Tongue (tissue), 2 donors: Measurements from ENCODE around the gene TRIM17. TPM values are rescaled to one million over a fixed set of nuclear protein-coding genes. Genes with fewer than 3 reads are reported as not detected.

ENCODE experiments used
- DNase-seq: peaks from one replicate; pipeline ENCODE4 v3.0.0-alpha.2; 2015
- total RNA-seq: library from RNA; depleted of rRNA; stranded (reverse); fragments of >200 nt; gene quantifications from one replicate; pipeline ENCODE4 v1.2.3, GENCODE V29; 2014

TRIM17 gene
- total RNA-seq, 1 donor from 2014 or later = not detected

DNA sequence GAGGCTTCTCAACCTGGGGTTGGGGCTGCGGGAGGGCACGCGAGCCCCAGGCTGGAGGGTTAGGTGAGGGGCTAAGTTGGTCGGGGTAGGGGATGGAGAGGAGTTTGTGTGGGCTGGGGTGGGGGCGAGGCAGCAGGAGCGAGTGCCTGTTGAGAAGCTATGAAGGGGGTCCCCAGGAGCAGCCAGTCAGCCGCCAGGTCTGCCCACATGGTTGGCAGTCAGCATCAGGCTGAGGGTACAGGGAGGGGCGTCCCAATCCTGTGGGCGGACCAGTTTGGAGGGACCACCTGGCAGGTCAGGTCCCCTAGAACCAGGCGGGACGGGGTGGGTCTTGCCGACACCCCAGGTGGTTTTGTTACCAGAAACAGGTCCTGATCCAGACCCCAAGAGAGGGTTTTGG is 400 bp upstream of the TRIM17 start:
- no peak for DNase-seq

DNA sequence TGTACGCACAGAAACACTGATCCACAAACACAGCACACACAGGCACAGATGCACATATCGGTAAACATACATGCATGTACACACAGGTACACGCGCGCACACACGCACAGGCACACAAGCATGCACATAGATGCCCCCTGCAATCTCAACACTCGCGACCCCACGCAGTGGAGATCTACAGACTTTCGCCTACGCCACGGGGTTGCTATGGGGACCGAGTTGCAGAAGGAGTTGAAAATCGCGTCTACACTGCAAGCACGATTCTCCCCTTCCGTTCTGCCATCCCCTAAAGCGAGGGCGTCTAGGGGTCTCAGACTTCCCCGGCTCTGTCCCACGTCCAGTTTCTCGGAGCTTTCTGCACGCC is 826 bp downstream of the TRIM17 start:
- no peak for DNase-seq

DNA sequence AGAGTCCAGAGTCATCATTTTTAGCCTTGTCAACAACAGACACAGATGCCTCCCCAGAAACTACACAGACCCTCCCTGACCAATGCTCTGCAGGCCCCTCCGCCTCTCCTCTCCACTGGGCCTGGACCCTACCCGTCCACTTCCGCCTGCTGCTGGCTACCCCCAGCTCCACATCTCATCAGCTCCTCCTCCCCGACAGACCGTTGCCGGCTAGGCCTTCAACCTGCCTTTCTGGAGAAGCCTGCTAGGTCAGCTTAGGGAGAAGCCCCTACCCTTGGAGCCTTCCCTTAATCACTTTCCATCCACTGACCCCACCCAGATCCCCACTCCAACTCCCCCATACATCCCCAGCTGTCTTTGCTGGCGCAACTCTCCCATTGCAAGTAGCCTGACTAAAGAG is 1.4 kb downstream of the TRIM17 start:
- DNase-seq = peak; percentile 13

DNA sequence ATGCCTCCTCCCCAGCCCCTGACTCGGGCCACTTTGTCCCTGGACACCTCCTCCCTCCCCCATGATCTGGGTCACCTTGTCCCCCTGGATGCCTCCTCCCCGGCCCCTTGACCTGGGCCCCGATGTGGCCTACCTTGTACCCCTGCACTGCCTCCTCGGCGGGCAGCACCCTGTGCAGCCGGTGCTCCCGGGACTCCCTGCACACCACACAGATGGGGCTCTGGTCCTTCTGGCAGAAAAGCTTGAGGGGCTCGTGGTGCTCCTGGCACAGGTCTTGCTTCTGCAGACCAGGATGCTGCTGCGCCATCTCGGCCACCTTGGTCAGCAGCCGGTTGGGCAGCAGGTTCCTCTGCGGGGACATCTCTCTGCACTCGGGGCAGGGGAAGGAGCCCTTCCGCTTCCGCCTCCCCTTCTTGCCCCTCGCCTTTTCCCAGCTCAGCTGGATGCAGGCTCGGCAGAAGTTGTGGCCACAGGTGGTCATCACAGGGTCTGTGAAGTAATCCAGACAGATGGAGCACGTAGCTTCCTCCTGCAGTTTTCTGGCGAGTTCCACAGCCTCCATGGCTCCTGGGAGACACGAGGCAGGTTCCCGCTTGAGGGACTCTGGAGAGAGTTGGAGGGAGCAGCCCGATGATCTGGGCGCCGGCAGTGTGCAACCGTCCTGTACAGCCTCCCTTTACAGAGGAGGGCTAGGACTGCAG is 2.0 kb downstream of the TRIM17 start:
- DNase-seq = no peak

DNA sequence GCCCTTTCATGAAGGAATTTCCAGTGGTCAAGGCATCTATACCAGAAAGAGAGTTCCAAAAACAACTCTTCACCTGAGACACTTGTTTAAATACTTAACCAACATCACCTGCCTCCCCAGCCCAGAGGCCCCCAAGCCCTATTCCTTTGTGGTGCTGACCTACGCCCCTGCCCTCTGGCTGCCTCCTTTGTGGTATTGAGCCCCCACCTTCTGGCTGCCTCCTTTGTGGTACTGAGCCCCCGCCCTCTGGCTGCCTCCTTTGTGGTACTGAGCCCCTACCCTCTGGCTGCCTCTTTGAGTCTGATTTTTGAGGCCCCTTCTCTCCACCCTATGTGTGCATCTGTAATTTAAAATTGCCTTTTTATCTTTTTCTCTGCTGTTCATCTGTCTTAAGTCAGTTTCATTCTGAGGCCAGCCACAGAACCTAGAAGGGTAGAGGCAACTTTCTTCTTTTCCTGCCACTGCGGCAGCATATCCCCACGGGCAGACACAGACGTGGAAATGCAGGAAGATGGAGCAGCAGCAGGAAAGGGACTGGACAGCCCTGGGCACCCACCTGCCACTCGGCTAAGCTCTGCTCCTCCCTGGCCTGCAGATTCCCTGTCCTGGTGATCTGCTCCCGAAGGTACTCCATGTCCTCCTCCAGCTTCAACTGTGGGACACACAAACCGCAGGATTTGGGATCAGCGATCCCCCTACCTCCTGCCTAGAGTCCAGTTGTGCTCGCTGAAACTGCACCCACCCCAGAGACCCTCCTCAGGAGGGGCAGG is 3.2 kb downstream of the TRIM17 start:
- DNase-seq = no peak

DNA sequence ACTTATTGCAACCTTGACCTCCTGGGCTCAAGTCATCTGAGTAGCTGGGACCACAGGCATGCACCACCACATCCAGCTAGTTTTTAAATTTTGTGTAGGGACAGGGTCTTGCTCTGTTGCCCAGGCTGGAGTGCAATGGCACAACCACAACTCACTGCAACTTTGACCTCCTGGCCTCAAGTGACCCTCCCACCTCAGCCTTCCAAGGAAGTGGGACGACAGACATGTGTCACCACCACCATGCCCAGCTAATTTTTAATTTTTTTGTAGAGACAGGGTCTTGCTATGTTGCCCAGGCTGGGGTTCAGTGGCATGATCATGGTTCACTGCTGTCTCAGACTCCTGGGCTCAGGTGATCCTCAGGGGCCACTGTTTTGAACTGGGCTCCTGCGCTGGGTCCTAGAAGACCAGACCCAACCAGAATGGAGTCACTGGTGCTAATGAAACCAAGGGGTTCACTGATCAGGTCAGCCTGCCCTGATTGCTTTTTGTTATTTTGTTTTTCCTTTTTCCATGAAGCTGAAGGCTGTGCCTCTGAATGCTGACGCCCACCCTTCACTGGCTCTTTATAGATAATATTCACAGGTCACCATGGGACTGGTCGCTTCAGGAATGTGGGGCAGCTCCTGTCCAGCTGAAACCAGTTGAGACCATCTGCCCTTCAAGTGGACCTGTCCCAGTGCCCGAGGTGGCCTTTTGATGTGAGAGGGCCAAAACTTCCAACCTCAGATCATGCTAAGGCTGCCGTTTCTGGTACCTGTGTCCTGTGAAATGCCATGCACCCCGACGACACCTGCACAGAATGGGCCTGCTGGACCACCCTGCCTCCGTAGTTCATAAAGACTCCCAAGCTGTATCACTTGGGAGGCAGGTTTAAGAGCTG is 4.9 kb downstream of the TRIM17 start:
- no peak for DNase-seq

DNA sequence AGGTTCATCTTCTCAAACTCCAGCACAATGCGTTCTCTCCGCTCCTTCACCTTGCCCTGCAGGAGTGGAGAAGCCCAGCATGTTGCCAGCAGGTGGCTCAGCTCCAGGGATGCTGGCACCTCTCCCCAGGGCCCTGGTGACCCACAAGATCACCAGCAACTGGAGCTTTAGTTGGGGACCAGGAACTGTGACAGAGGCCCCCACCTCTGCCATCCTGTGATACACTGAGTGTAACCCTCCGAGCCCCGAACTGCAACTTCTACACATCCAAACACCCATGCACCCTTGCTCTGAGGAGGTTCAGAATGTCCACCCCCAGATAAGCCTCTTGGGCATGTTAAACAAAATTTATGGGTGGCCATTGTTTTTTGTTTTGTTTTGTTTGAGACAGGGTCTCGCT is 5.5 kb downstream of the TRIM17 start:
- DNase-seq = no peak

DNA sequence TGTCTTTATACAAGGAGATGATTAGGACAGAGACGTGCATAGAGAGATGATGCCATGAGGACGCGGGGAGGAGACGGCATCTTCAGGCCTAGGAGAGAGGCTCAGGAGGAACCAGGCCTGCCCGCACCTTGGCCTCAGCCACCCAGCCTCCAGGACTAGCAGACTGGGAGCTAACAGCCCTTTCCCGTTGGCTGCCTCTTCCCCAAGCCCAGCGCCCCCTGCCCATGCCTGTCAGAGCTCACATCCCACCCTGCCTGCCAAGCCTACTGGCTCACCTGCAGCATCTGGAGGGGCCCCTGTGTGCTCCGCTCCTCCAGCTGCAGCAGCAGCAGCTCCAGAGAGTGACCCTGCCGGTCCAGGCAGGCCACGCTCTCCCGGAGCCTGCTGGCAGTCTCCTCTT is 6.0 kb downstream of the TRIM17 start:
- DNase-seq = no peak

DNA sequence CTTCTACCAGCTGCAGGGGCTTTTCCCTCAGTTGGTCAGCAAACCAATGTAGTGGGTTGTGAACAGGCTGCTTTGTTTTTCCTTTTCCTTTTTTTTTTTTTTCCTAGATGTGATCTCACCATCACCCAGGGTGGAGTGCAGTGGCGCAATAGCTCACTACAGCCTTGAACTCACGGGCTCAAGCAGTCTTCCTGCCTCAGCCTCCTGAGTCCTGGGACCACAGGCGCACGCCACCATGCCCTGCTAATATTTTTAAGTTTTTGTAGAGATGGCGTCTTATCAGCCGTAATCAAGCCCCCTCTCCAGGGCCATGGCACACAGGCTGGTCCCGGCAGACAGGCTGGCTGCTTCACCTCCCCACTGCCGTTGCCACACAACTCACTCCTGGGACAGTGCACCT is 6.6 kb downstream of the TRIM17 start:
- no peak for DNase-seq

DNA sequence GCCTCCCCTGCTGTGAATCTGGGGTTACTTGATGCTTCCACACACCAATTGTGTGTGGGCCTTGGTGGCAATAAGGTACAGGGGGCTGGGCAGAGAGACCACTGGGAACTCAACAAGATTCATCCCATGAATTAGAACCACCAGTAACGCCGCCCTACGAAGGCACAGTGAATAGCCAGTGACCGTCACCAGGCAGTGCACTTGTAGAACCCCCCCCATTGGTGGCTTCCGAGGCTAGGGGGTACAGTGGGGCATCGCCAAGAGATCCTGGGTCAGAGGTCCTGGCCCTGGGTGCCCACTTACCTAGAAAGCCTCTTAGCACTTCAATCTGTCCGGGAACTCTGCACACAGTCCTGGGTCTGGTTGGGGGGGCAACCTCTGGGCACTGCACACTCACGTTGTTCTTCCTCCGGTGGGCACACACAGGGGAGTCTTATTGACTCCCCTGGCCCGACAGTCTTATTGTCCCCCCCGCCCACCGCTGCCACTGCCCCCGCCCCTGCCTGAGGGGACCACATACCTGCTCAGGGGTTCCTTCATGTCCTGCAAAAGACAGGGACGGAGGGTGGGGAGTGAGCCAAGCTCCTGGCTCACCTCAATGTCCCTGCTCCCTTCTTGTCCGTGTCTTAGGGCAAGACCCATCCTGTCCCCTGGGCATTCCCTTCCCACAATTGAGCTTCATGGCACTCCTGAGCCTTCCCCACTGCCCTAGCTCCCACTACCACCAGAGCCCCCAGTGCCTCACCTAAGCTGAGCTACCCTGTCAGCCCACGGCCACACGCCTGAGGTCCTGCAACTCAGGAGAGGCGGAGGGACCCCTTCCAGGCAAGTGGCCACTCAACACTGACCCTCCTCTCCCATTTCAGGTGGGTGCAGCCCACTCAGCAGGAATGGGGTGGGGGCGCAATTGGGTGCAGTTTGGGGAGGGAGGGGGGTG is 7.5 kb downstream of the TRIM17 start:
- DNase-seq = no peak

DNA sequence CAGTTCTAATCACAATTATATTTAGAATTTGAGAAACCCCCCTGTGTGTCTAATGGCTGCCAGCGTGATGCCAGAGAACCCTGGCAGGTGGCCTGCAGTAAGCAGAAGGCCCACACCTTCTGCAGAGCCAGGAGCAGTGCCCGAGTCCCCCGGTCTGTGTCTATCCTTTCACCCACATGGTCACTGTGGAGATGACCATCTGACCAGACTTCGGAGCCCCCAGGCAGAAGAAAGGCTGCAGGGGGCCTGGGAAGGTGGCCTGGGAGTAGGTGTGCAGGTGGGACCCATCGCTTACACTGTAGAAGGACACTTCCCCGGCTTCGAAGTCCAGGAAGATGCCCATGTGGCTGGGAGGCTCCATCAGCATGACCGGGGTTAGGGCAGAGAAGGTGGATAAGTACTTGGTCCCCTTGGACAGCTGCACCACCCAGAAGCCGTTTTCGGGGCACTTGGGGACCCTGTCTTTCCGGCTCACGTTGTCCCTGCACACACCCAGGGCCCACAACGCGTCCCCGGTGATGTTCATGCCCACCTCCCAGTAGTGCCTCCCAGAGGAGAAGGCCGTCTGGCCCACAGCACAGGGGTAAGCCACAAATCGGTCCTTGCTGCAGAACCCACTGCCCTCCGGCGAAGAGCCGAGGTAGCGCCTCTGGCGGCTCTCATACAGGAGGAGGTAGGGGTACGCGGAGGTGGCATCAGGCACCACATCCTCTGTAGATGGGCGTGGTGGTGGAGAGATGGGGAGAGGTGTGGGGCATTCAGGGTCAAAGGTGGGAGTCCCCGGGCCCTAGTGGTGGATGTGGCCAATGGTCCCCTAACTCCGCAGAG is 8.4 kb downstream of the TRIM17 start:
- no peak for DNase-seq

DNA sequence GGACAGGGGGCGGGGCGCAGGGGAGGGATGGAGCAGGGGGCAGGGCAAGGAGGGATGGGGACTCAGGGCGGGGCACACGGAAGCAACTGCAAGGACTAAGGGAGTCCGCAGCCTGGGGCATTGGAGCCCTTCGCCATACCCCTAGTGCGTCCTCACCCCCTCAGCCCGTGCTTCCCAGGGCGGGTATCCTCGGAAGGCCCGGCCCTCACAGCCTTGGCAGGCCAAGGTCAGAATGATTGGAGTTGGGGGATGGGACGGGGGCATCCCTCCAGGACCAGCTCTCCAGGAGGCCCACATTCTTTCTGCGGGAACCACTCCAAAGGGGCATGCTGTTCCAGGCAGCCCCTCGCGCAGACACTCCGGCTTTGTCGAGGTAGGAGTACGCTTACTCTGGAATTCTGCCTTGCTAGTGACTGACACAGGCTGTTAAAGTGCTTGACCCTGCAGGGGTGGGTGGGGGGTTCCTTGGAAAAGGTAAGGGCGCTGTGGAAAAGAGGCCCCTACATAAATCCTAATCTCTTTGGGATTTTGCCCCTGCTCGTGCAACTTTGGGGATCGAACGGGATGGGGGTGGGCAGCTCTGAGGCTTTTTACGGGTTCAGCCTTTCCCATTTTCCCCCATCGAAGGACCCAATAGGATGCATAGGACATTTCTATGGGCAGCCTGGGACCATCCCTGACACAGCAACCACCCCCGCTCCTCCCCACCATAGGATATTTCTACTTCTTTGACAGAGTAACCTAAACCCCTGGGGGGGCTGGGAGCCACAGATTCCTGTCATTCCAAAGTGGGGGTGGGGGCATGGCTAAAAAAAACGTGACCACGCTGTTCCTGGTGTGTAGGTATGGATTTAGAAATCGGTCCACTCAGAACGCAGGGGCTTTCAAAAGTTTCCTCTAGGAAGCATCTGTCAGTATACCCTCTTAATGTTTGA is 9.3 kb downstream of the TRIM17 start:
- DNase-seq = no peak

DNA sequence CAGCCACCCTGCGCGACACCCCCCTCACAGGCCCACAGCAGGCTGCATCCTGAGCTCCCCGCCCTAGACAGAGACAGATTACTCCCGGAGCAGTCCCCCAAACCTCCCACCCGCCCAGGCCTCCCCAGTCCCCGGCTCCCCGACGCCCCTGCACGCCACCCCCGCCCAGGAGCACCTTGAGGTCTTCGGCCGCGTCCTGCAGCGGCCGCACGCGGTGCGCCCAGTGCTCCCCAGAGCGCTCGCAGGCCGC is 10.8 kb downstream of the TRIM17 start:
- no peak for DNase-seq

DNA sequence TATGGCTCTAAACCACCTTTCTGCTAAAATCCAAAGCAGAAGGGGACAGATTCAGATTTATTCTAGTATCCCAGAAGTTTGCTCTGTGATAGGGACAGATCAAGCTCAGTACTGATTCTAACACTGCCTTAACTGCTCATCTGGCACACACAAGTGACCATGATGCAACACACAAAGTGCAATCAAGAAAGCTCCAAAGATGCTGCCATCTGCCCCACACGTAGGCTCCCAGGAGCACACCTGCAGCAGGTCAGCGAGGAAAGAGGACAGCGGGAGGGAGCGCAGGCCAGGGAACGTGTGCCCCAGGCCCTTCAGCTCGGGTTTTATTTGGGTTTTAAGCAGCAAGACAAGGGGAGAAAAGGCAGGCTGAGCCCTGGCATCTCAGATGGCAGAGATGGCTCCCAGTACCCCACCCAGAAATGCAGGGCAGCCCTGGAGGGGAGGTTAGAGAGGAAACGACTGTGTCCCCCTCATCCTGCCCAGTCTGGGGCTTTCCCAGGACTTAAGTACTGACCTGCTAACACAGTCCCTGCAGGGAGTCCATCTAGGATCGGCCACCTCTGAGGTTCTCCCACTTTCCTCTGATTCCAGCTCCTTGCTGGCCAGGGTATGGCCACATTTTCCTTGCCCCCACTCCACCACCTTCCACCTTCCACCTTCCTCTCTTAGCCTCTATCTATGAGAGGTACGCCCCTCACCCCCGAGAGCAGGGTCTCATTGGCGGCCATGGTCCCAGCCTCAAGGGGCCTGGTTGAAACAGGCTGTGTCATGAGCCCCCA is 11.3 kb downstream of the TRIM17 start:
- DNase-seq = no peak

DNA sequence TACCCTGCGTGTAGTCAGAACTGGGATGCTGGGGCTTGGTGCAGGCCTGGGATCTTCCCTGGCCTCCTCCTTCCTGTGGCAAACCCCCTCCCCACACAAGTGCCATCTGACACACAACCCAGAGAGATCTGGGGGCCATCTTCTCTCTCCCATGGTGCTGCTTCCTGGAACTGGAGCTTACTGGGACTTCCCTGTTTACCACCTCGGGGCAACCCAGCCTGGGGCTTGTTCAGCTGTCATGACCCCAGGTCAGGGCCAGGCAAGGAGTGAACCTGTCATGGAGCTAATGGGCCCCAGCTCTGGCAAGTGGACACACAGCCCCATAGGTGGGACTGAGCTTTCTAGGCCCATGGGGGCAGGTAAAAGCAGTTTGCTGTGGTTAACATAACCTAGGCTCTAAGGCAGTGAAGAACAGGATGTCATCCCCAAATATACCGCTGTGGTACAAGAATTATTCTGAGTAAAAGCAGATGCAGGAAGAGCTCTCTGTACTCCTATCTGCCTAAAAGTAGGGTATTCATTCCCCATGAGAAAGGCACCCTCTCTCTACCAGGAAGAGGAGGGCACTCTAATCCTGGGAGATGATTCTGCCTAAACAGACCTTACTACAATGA is 12.4 kb downstream of the TRIM17 start:
- no peak for DNase-seq

DNA sequence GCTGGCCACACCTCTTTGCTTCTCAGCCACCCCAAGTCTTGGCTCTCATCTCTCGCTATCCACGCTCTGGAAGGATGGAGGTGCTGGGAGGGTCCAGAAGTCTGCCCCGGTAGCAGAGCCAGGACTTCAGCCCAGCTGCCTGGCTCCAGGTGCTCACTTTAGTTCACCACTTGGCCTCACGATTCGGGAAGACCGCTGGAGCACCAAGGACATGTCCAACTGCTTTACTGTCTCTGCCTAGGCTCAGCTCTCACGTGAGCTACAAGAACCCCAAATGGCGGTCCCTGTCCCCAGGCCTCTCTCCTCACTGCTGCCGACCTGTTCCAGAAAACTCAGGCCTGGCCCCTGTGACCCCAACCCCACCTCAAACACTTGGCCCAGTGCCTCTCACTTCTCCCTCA is 13.4 kb downstream of the TRIM17 start:
- no peak for DNase-seq

DNA sequence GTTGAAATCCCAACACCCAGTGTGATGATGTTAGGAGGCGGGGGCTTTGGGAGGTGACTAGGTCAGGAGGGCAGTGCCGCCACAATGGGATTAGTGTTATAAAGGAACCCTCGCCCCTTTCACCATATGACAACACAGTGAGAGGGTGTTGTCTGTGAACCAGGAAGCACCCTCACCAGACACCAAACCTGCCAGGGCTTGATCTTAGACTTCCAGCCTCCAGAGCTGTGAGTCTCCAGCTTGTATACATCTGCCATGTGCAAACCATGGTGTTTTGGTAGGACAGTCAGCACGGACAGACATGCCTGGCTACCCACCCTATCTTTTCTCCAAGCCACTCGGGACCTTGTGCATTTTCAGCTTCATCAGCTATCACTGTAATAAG is 14.0 kb downstream of the TRIM17 start:
- DNase-seq = no peak

DNA sequence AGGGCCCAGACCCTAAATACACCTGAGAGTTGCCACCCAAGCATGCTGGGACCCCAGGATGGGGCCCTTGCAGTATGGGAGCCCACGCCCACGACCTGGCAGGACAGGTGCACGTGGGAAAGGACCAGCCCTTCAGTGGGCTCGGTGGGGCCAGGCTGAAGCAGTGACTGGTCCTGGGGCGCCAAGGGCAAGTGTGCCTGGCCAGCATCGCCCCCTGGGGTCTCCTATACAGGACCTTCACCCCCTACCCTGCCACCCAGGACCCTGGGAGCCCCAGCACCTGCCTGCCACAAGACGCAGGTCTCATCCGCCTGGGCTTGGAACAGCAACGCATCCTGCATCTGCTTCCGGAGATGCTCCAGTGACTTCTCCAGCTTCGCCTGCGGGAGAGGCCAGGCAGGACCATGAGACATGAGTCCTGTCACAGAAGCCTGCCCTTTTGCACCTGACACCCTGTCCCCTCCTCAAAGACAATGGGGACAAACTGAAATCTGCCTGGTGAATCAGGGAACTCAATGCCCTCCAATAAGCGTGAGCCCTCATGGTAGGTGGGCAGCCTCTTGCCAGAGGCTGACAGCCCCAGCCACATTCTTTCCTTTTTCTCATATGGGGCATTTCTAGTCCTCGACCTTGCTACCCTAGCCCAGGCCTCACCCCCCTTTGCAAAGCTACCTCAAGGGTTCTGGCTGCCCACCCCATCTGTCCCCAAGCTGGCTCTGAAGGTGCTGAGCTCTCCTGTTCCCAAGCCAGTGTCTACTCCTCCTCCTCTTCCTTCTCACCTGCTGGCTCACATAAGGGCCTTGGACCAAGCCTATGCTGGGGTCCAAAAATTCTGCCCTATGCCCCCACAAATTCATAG is 14.7 kb downstream of the TRIM17 start:
- no peak for DNase-seq
